H9 (cell line): Measurements from ENCODE around the gene LPCAT4. TPM values are rescaled to one million over a fixed set of nuclear protein-coding genes. Genes with fewer than 3 reads are reported as not detected.

Experiments used
- DNase-seq: peaks from one replicate; pipeline ENCODE4 v3.0.0-alpha.2; 2017
- H2AFZ ChIP-seq: one replicate; pipeline ENCODE4 v1.6.1; 2013; ENCODE audit warnings: mild to moderate bottlenecking, low read length, control low read depth, moderate library complexity
- H2AK5ac ChIP-seq: 2 replicates; pipeline ENCODE4 v1.6.1; 2013; ENCODE audit warnings: low read length, control low read depth, mixed read lengths; ENCODE audit not compliant: insufficient read length
- H2BK120ac ChIP-seq: one replicate; pipeline ENCODE4 v1.6.1; 2013; ENCODE audit warnings: low read depth, mild to moderate bottlenecking, low read length, control low read depth, inconsistent platforms; ENCODE audit not compliant: poor library complexity, severe bottlenecking
- H2BK12ac ChIP-seq: 2 replicates; pipeline ENCODE4 v1.6.1; 2013; ENCODE audit warnings: low read length, control low read depth, mixed read lengths, low read depth; ENCODE audit not compliant: insufficient read length
- H2BK15ac ChIP-seq: 2 replicates; pipeline ENCODE4 v1.6.1; 2013; ENCODE audit warnings: low read depth, low read length, control low read depth
- H2BK20ac ChIP-seq: one replicate; pipeline ENCODE4 v1.6.1; 2013; ENCODE audit warnings: low read depth, mild to moderate bottlenecking, low read length, control low read depth, inconsistent platforms; ENCODE audit not compliant: poor library complexity, severe bottlenecking
- H2BK5ac ChIP-seq: 2 replicates; pipeline ENCODE4 v1.6.1; 2013; ENCODE audit warnings: low read length, control low read depth, mixed read lengths; ENCODE audit not compliant: insufficient read length
- H3K14ac ChIP-seq: 2 replicates; pipeline ENCODE4 v1.6.1; 2013; ENCODE audit warnings: low read length, control low read depth; ENCODE audit not compliant: insufficient read depth
- H3K18ac ChIP-seq: 2 replicates; pipeline ENCODE4 v1.6.1; 2013; ENCODE audit warnings: low read depth, mild to moderate bottlenecking, mixed read lengths, low read length, control low read depth; ENCODE audit not compliant: insufficient read length
- H3K23ac ChIP-seq: 2 replicates; pipeline ENCODE4 v1.6.1; 2013; ENCODE audit warnings: low read length, control low read depth, mixed read lengths, low read depth; ENCODE audit not compliant: insufficient read length
- H3K23me2 ChIP-seq: 2 replicates; pipeline ENCODE4 v1.6.1; 2013; ENCODE audit warnings: low read depth, mild to moderate bottlenecking, mixed read lengths, low read length, control low read depth; ENCODE audit not compliant: insufficient read length, poor library complexity, severe bottlenecking
- H3K27ac ChIP-seq: 2 replicates; pipeline ENCODE4 v1.5.1; 2013; ENCODE audit warnings: low read length, control low read depth, mixed read lengths, low read depth; ENCODE audit not compliant: insufficient read length
- H3K27me3 ChIP-seq: 2 replicates; pipeline ENCODE4 v1.6.1; 2013; ENCODE audit warnings: low read length, control low read depth, inconsistent platforms; ENCODE audit not compliant: insufficient read depth
- H3K4ac ChIP-seq: 2 replicates; pipeline ENCODE4 v1.6.1; 2013; ENCODE audit warnings: low read depth, mild to moderate bottlenecking, control low read depth, inconsistent platforms, low read length, moderate library complexity
- H3K4me1 ChIP-seq: 2 replicates; pipeline ENCODE4 v1.6.1; 2013; ENCODE audit warnings: low read length, control low read depth, inconsistent platforms; ENCODE audit not compliant: insufficient read depth
- H3K4me2 ChIP-seq: 2 replicates; pipeline ENCODE4 v1.6.1; 2013; ENCODE audit warnings: low read length, control low read depth, mixed read lengths; ENCODE audit not compliant: insufficient read length, insufficient read depth
- H3K56ac ChIP-seq: 2 replicates; pipeline ENCODE4 v1.6.1; 2013; ENCODE audit warnings: low read depth, mild to moderate bottlenecking, mixed read lengths, low read length, control low read depth; ENCODE audit not compliant: insufficient read length
- H3K79me1 ChIP-seq: 2 replicates; pipeline ENCODE4 v1.6.1; 2013; ENCODE audit warnings: low read depth, mild to moderate bottlenecking, moderate library complexity, low read length, control low read depth, inconsistent platforms; ENCODE audit not compliant: insufficient read depth, poor library complexity, severe bottlenecking
- H3K79me2 ChIP-seq: 2 replicates; pipeline ENCODE4 v1.6.1; 2013; ENCODE audit warnings: low read length, control low read depth, inconsistent platforms; ENCODE audit not compliant: insufficient read depth
- H3K9ac ChIP-seq: 2 replicates; pipeline ENCODE4 v1.6.1; 2013; ENCODE audit warnings: low read length, control low read depth, mixed read lengths; ENCODE audit not compliant: insufficient read length; ENCODE audit errors: extremely low read depth
- H3K9me3 ChIP-seq: one replicate; pipeline ENCODE4 v1.6.1; 2013; ENCODE audit warnings: low read depth, low read length, inconsistent platforms; ENCODE audit not compliant: control insufficient read depth
- H3T11ph ChIP-seq: one replicate; pipeline ENCODE4 v1.6.1; 2013; ENCODE audit warnings: mild to moderate bottlenecking, low read length, control low read depth, inconsistent platforms
- H4K20me1 ChIP-seq: one replicate; pipeline ENCODE4 v1.6.1; 2013; ENCODE audit not compliant: control insufficient read depth, insufficient read length, insufficient read depth
- H4K5ac ChIP-seq: 2 replicates; pipeline ENCODE4 v1.6.1; 2013; ENCODE audit warnings: low read depth, mild to moderate bottlenecking, mixed read lengths, low read length, control low read depth; ENCODE audit not compliant: insufficient read length
- H4K8ac ChIP-seq: replicated peaks from 2 replicates; pipeline ENCODE4 v1.6.1; 2013; ENCODE audit warnings: low read length, control low read depth, mixed read lengths, low read depth; ENCODE audit not compliant: insufficient read length
- H4K91ac ChIP-seq: 2 replicates; pipeline ENCODE4 v1.6.1; 2013; ENCODE audit warnings: low read depth, mild to moderate bottlenecking, moderate library complexity, mixed read lengths, low read length, control low read depth; ENCODE audit not compliant: insufficient read length
- H3K27ac Mint-ChIP-seq, 3 experiments: 2 replicates in 2 of 3; 3 replicates in 1 of 3; pipeline ENCODE4 v1.8.0; 2020 to 2021; ENCODE audit warnings: mixed read lengths in 3 of 3, mild to moderate bottlenecking in 1 of 3, moderate library complexity in 1 of 3
- H3K27me3 Mint-ChIP-seq: 2 replicates; pipeline ENCODE4 v1.8.0; 2021; ENCODE audit warnings: low read depth, mild to moderate bottlenecking, moderate library complexity, mixed read lengths
- H3K36me3 Mint-ChIP-seq, 3 experiments: 2 replicates in 2 of 3; 3 replicates in 1 of 3; pipeline ENCODE4 v1.8.0; 2020 to 2021; ENCODE audit warnings: low read depth in 3 of 3, mixed read lengths in 3 of 3; ENCODE audit not compliant: insufficient read depth in 1 of 3
- H3K4me1 Mint-ChIP-seq, 2 experiments: 2 replicates each; pipeline ENCODE4 v1.8.0; 2020; ENCODE audit warnings: mixed read lengths in 2 of 2
- H3K4me3 Mint-ChIP-seq, 2 experiments: 2 replicates in 1 of 2; 3 replicates in 1 of 2; pipeline ENCODE4 v1.8.0; 2020 to 2021; ENCODE audit warnings: mild to moderate bottlenecking in 2 of 2, mixed read lengths in 2 of 2, moderate library complexity in 1 of 2
- H3K9me3 Mint-ChIP-seq, 2 experiments: 2 replicates in 1 of 2; 3 replicates in 1 of 2; pipeline ENCODE4 v1.8.0; 2020; ENCODE audit warnings: mild to moderate bottlenecking in 2 of 2, mixed read lengths in 2 of 2, moderate library complexity in 1 of 2
- WGBS: extraction: QIAGEN DNeasy Blood & Tissue Kit; methylation state at CpG from one replicate; pipeline ENCODE4 v1.1.7; 2013; ENCODE audit warnings: missing lambda C conversion rate, low lambda C conversion rate, mixed read lengths; ENCODE audit not compliant: insufficient read length; ENCODE audit errors: extremely low coverage; 5-methylcytosine and 5-hydroxymethylcytosine counted together
- total RNA-seq: library from RNA; stranded (reverse); gene quantifications from 2 replicates; pipeline ENCODE4 v1.2.1, GENCODE V29; 2021
- TF ChIP-seq, protein P1 (sequence below): fragments of 200-600 bp; sonication (generic); conservative IDR thresholded peaks from 3 replicates; pipeline ENCODE4 v1.8.0; 2021; ENCODE audit warnings: antibody characterized with exemption, mild to moderate bottlenecking

LPCAT4 gene
- total RNA-seq, 1 experiment from 2014 or later: 71.1 TPM

DNA sequence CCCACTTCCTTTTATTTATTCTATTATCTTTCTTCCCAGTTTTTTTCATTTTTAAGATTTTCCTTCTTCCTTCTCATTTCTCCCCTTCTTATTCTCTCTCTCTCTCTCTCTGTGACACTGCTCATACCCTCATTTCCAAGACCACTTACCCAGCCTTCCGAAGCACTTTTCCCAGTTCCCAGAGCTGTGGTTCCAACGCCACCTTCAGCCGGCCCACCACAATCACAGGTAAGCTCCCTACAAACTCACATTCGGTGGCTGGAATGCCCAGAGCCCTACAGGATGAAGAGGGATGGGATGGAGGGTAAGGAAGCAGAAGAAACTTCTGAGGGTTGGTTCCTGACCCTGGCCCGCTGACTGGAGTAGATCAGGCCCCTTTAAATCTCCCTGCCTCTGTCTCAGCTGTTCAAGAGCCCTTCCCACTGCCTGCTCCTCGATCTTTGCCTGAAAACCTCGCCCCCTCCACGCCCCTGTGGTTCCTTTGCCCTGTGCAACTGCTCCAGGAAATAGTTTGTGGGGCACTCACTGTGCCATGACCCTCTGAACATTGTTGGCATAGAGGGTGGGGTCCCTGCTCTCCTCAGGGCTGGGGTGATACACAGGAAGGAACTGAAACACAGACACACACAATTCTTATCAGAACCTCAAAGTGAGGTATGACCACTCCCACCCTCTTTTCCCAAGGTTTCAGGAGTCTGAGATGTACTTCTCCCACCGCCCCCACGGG lies 4.8 kb downstream of the LPCAT4 start:
- peaks cover 18 to 23% of the 10 kb centered on the region in 2 experiments for H3K4me1 Mint-ChIP-seq
- no peak overlapping the region for H3K4me2 ChIP-seq
- no peak overlapping the region for H3K18ac ChIP-seq
- no peak overlapping the region for H2AK5ac ChIP-seq
- H3K27ac Mint-ChIP-seq: peak overlapping the region in 2 of 3 experiments; percentile 21 to 64; a peak in 2 of 7 replicates
- no peak overlapping the region for H3K23ac ChIP-seq
- H3K79me2 ChIP-seq: peaks cover 6% of the 10 kb centered on the region; the same call in 1 of the 2 replicates
- no peak overlapping the region for H3T11ph ChIP-seq
- peaks cover 30 to 62% (median 59%) of the 10 kb centered on the region in 3 experiments; a peak in 6 of 7 replicates for H3K36me3 Mint-ChIP-seq
- no peak overlapping the region for H2BK5ac ChIP-seq
- peaks cover 5% of the 10 kb centered on the region for H3K23me2 ChIP-seq
- H3K14ac ChIP-seq: no peak overlapping the region
- WGBS: no CpG with 5 or more reads among the region's 10 CpGs
- TF ChIP-seq, protein P1, sequence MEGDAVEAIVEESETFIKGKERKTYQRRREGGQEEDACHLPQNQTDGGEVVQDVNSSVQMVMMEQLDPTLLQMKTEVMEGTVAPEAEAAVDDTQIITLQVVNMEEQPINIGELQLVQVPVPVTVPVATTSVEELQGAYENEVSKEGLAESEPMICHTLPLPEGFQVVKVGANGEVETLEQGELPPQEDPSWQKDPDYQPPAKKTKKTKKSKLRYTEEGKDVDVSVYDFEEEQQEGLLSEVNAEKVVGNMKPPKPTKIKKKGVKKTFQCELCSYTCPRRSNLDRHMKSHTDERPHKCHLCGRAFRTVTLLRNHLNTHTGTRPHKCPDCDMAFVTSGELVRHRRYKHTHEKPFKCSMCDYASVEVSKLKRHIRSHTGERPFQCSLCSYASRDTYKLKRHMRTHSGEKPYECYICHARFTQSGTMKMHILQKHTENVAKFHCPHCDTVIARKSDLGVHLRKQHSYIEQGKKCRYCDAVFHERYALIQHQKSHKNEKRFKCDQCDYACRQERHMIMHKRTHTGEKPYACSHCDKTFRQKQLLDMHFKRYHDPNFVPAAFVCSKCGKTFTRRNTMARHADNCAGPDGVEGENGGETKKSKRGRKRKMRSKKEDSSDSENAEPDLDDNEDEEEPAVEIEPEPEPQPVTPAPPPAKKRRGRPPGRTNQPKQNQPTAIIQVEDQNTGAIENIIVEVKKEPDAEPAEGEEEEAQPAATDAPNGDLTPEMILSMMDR: peak; percentile 32; the same call in 2 of the 3 replicates
- no peak overlapping the region for H2BK15ac ChIP-seq
- H3K4ac ChIP-seq: no peak overlapping the region
- DNase-seq: no peak
- H3K56ac ChIP-seq: no peak overlapping the region
- no peaks in the 10 kb centered on the region for H3K9me3 ChIP-seq
- H2BK20ac ChIP-seq: no peak overlapping the region
- peaks cover 9% of the 10 kb centered on the region for H3K79me1 ChIP-seq
- H4K8ac ChIP-seq: no peak overlapping the region
- no peak overlapping the region for H3K4me3 Mint-ChIP-seq
- H2BK120ac ChIP-seq: no peak overlapping the region
- H3K4me1 ChIP-seq: peaks cover 6% of the 10 kb centered on the region; the same call in 1 of the 2 replicates
- no peak overlapping the region for H2AFZ ChIP-seq
- H4K5ac ChIP-seq: no peak overlapping the region
- H3K27me3 Mint-ChIP-seq: no peaks in the 10 kb centered on the region; the same call in 1 of the 2 replicates
- H3K27ac ChIP-seq: no peak overlapping the region
- no peaks in the 10 kb centered on the region for H3K27me3 ChIP-seq
- H3K9me3 Mint-ChIP-seq: no peaks in the 10 kb centered on the region
- H2BK12ac ChIP-seq: no peak overlapping the region
- H3K9ac ChIP-seq: no peak overlapping the region
- H4K91ac ChIP-seq: no peak overlapping the region
- H4K20me1 ChIP-seq: no peaks in the 10 kb centered on the region
